IPS DF 4.7 (cell line): ENCODE measurements around the gene BRD1.

Experiments used
- DNase-seq: peaks from one replicate; pipeline ENCODE4 v3.0.0-alpha.2; 2013; ENCODE audit warnings: low spot score; ENCODE audit errors: extremely low read depth

Gene BRD1

GRCh38 chr22:49803737-49804375, 23.8 kb downstream of the BRD1 start:
- DNase-seq: no peak

DNA sequence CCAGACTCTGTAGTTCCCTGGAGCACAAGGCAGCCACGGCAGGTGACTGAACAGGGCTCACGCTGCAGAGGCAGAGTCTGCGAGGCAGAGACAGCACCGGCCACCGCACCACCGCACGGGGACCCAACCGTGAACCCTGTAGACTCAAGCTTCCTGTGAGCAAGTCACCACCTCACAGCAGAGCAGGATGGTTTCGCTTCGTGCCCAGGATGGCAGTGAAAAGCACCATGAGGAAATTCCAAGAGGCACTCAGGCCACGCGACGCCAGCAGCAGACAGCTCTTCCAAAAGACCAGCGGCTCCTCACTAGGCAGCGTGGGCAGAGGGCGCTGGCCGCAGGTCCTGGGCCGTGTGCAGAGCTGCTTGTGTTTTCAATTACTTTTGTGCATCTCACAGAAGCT, 24.5 kb downstream of the BRD1 start:
- DNase-seq: no peak

GRCh38 chr22:49801391-49802060, 26.1 kb downstream of the BRD1 start:
- DNase-seq: no peak

- no peak for DNase-seq
Observed at GRCh38 chr22:49800408-49801238, 27.1 kb downstream of the BRD1 start.

DNA sequence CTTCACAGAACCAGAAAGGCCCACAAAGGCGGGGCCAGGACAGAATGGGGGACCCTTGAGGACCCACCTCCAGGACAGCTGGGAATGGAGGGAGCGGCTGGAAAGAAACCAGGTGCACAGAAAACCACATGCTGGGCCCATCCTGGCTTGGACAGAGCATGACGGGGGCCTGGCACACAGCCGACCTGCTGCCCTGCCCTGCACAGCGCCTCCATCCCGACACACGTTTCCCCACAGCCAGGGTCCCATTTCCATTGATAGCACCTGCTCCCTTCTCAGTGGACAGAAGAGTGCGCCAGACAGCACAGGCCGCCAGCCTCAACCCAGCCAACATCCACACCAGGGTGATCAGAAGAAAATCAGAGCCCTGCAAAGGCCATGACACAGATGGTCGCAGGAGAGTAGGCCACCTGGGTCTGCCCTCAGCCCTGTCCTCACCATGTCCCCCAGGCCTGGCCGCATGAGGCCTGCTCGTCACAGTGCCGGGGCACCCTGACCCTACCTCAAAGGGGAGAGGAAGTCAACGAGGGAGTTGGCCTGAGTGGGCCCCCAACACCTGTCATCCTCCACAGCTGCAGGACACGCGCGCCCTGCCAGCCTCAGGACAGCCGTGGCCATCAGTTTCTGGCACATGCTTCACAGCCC, 28.1 kb downstream of the BRD1 start:
- DNase-seq: no peak

DNA sequence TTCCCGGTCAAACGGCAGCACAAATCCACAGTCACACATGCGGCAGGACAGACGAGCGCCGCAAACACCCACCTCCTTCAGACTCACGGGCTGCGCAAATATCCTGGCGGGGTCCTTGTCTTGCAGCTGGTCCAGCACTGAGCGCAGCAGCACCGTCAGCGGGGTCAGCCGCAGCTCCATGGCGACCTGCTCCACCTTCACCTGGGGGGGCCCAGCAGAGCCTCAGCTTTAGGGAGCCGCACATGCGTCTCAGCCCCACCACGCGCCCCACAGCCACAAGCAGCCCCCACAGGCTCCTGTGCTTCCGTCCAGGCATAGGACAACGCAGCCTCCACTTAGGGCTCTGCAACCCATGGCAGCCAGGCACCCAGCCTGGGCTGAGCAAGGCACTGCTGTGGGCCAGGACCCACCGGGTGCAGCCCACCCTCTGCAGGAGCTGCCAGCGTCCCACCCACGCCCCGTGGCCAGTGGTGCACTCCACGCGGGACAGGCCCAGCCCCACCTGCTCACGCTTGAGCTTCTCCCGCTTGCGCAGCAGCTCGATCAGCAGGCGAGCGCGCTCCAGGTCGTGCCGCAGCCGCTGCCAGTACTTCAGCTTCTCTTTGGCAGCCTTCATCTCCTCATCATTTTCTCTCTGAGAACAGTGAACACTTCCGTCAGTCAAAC, 29.1 kb downstream of the BRD1 start:
- DNase-seq: no peak

DNA sequence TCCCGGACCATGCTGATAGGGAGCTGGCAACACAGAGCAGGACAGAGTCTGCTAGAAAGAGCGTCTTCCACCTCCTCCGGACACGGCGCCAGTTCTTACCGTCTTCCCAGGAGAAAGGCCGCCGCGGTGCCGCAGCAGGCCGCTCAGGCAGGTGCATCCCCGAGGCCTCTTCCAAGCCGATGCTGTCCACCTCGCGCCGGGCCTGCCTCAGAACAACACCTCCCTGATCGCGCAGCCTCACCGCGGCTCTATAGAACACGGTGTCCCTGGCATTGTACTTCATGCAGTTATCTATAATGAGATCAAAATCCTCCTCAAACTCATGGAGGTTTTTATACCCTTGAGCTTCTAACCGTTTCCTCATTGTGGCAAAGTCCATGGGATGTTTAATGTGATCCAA, 30.0 kb downstream of the BRD1 start:
- no peak for DNase-seq

DNA sequence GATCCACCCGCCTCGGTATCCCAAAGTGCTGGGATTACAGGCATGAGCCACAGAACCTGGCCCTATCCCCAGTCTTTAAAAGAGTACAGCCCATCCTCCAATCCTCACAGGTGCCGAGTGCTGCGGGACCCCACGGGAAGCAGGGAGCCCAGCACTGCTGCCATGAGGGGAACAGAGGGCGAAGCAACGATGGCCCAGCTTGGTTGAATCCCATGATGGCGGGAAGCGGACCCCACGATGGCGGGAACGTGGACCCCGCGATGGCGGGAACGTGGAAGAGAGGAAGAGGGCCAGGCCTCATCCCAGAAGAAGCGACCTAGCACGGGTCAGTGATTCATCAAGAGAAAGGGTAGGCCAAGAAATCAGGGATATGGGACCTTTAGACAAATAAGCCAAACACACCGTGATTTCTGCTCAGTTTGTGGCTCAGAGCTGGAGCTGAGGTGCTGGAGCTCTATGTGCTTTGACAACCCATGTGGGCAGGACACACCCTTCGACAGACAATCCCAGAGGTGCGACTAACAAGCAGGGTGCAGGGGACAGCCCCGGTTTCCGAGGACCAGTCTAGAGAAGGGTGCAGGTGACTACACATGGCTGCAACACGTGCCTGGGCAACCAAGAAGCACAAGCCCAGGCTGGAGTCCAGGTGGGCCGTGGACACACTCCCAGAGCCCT, 30.9 kb downstream of the BRD1 start:
- DNase-seq: no peak

DNA sequence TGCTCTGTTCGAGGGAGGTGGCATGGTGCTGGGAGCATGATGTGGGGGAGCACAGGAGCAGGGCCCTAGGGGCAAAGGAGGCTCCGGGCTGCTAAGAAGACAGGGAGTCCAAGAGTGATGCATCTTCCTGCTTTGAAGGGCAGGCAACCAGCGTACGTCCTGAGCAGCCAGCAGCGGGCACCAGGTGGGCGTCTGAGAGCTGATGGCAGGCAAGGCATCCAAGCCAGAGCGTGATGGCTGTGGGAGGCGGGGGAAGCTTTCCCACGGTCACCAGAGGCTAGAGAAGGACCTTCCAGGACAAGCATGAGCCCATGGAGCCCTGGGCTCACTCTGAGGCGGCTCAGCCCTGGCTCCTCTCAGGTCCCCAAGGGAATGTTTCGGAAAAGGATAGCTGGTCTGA, 32.2 kb downstream of the BRD1 start:
- no peak for DNase-seq

GRCh38 chr22:49793871-49794270, 33.8 kb downstream of the BRD1 start:
- no peak for DNase-seq

DNA sequence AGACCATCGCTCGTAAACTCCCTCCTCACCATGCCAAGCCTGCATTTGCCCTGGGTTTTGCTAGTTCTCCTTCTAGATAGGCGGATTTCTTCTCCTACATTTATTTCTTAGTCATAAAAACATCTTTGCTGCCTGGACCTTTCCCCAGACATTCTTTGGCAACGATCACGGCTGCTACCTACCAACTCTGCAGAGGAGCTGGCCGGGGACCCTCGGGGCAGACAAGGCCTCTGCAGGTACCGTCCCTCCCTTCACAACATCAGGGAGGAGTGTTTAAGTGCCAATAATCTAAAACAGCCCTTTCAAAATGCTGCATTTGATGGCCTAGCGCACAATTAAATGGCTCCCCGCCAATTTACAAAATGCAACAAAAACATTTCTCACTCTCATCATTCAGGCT, 34.4 kb downstream of the BRD1 start:
- no peak for DNase-seq

GRCh38 chr22:49792107-49792506, 35.6 kb downstream of the BRD1 start:
- no peak for DNase-seq

GRCh38 chr22:49791682-49792081, 36.0 kb downstream of the BRD1 start:
- DNase-seq: no peak

DNA sequence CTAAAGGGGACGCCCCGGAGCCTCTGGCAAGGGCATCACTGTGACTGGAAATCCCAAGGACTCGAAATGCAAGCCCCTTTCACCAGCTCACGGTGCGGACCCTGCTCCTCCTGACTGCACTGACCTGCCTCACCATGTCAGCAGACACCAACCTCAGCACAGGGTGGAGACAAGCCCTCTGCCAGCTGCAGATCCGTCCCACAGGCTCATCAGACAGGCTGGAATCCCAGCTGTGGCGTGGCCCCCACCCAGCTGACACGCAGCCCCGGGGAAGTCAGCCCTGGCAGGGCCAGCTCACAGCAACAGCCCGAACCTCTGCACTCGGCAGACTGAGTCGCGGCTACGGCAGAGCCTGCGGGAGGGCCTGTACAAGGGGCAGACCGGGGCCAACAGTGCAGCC, 36.8 kb downstream of the BRD1 start:
- no peak for DNase-seq

GRCh38 chr22:49789289-49790141, 38.2 kb downstream of the BRD1 start:
- no peak for DNase-seq

GRCh38 chr22:49788504-49788903, 39.2 kb downstream of the BRD1 start:
- no peak for DNase-seq

DNA sequence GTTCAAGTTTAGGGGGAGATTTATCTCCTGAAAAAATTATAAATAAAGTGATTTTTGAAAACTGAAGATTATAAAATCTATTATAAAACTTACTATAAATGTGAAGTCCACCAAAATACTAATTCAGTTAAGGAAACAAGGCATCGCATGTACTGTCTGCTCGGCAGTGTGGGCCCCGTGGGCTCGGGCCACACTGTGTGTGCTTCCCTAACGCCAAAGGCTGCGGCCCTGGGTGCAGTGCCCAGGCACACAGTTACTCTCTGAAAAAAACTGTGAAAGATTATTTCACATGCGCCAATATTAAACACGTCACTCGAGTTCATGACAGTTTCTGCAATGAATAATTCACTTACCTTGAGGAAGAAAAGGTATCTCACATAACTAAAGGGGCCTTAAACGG, 39.8 kb downstream of the BRD1 start:
- DNase-seq: no peak

- no peak for DNase-seq
Observed at GRCh38 chr22:49786976-49787706, 40.5 kb downstream of the BRD1 start.

- no peak for DNase-seq
Observed at GRCh38 chr22:49785841-49786471, 41.7 kb downstream of the BRD1 start.
